ENCODE results near the gene LMBR1L. TPM values are rescaled to one million over a fixed set of nuclear protein-coding genes. Genes with fewer than 3 reads are reported as not detected.

LMBR1L gene
- total and polyA plus RNA-seq, 2 of the 13 experiments (the other 11 are each of a cell fraction or from before 2014, with no cell fraction given) = 12.2 to 65.9 TPM

DNA sequence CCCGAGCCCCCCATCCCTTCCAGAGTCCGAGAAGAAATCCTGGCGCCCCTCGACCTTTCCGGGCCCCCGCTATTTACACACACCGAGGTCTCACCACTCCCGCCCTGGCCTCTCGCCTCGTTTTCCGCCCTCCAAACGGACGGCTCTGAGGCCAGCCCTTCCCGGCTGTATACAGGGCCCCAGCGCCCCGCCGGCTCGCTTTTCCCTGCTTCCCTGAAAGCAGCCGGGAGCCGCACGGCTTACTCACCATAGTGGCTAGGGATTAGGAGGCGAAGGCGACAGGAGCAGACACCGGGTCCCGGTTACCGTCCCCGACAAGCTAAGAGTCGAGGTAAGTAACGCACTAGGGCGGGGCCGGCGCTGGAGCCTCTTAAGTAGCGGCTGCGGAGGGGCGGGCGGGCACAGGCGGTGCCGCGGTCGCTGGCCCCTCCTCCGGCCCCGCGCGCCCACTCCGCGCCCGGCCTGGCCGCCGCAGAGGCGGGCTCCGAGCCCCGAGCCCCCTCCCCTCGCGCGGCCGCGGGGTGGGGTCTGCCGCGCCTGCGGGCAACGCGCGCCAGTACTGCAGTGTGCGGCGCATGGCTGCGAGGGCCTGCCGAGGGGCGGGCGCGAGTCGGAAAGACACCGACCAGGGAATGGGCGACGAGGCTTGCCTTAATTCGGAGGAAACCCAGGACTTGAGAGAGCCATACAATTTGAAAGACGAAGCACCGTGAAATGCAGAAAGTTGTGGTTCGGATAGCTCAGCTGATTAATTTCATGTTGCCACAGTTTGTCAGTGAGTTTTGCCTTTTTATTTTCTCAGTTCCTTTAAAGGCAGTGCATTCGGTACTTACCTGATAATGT, 20.6 kb upstream of the LMBR1L start, which contains the start of gene TUBA1B (continued):
- TF ChIP-seq ZNF292 (CRISPR knock-in tag; IDR thresholded peaks at IDR 0.05; ENCODE audit: borderline replicate concordance, low read depth) (no peak), PCBP1 (IDR thresholded peaks at IDR 0.05; ENCODE audit: borderline replicate concordance, low read depth, low read length) (0 out of 2 replicates have a peak, but pooled peaks have one; percentile 63), SAP130 (CRISPR knock-in tag; IDR thresholded peaks at IDR 0.05; ENCODE audit: low read depth) (peak; percentile 82), ZNF251 (CRISPR knock-in tag; IDR thresholded peaks at IDR 0.05) (no peak), ZNF782 (CRISPR knock-in tag; IDR thresholded peaks at IDR 0.05; ENCODE audit: borderline replicate concordance) (no peak), ZBTB3 (CRISPR knock-in tag; IDR thresholded peaks at IDR 0.05; ENCODE audit: borderline replicate concordance, low read depth) (no peak), PAF1 (CRISPR knock-in tag; IDR thresholded peaks at IDR 0.05) (no peak), ZC3H13 (CRISPR knock-in tag; IDR thresholded peaks at IDR 0.05) (no peak; the same call in none of the 2 replicates), RAD21 (CRISPR knock-in tag; IDR thresholded peaks at IDR 0.05) (no peak), ARID2 (CRISPR knock-in tag; IDR thresholded peaks at IDR 0.05; ENCODE audit: borderline replicate concordance) (no peak), RFX5 (IDR thresholded peaks at IDR 0.05; ENCODE audit: low read depth, low read length) (no peak), JUN (CRISPR knock-in tag; IDR thresholded peaks at IDR 0.05) (no peak), ZNF282 (IDR thresholded peaks at IDR 0.05; ENCODE audit: partially characterized antibody) (no peak), ZNF263 (CRISPR knock-in tag; IDR thresholded peaks at IDR 0.05) (no peak; the same call in 1 of the 2 replicates), ESRRA (CRISPR knock-in tag; IDR thresholded peaks at IDR 0.05; ENCODE audit: low read depth) (no peak), ZNF124 (CRISPR knock-in tag; IDR thresholded peaks at IDR 0.05) (no peak; the same call in 1 of the 2 replicates)
- TF ChIP-seq, protein P1, sequence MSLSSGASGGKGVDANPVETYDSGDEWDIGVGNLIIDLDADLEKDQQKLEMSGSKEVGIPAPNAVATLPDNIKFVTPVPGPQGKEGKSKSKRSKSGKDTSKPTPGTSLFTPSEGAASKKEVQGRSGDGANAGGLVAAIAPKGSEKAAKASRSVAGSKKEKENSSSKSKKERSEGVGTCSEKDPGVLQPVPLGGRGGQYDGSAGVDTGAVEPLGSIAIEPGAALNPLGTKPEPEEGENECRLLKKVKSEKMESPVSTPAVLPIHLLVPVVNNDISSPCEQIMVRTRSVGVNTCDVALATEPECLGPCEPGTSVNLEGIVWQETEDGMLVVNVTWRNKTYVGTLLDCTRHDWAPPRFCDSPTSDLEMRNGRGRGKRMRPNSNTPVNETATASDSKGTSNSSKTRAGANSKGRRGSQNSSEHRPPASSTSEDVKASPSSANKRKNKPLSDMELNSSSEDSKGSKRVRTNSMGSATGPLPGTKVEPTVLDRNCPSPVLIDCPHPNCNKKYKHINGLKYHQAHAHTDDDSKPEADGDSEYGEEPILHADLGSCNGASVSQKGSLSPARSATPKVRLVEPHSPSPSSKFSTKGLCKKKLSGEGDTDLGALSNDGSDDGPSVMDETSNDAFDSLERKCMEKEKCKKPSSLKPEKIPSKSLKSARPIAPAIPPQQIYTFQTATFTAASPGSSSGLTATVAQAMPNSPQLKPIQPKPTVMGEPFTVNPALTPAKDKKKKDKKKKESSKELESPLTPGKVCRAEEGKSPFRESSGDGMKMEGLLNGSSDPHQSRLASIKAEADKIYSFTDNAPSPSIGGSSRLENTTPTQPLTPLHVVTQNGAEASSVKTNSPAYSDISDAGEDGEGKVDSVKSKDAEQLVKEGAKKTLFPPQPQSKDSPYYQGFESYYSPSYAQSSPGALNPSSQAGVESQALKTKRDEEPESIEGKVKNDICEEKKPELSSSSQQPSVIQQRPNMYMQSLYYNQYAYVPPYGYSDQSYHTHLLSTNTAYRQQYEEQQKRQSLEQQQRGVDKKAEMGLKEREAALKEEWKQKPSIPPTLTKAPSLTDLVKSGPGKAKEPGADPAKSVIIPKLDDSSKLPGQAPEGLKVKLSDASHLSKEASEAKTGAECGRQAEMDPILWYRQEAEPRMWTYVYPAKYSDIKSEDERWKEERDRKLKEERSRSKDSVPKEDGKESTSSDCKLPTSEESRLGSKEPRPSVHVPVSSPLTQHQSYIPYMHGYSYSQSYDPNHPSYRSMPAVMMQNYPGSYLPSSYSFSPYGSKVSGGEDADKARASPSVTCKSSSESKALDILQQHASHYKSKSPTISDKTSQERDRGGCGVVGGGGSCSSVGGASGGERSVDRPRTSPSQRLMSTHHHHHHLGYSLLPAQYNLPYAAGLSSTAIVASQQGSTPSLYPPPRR (CRISPR knock-in tag; IDR thresholded peaks at IDR 0.05; ENCODE audit: borderline replicate concordance) = 0 out of 2 replicates have a peak, but pooled peaks have one; percentile 8
- TF ChIP-seq, protein P2, sequence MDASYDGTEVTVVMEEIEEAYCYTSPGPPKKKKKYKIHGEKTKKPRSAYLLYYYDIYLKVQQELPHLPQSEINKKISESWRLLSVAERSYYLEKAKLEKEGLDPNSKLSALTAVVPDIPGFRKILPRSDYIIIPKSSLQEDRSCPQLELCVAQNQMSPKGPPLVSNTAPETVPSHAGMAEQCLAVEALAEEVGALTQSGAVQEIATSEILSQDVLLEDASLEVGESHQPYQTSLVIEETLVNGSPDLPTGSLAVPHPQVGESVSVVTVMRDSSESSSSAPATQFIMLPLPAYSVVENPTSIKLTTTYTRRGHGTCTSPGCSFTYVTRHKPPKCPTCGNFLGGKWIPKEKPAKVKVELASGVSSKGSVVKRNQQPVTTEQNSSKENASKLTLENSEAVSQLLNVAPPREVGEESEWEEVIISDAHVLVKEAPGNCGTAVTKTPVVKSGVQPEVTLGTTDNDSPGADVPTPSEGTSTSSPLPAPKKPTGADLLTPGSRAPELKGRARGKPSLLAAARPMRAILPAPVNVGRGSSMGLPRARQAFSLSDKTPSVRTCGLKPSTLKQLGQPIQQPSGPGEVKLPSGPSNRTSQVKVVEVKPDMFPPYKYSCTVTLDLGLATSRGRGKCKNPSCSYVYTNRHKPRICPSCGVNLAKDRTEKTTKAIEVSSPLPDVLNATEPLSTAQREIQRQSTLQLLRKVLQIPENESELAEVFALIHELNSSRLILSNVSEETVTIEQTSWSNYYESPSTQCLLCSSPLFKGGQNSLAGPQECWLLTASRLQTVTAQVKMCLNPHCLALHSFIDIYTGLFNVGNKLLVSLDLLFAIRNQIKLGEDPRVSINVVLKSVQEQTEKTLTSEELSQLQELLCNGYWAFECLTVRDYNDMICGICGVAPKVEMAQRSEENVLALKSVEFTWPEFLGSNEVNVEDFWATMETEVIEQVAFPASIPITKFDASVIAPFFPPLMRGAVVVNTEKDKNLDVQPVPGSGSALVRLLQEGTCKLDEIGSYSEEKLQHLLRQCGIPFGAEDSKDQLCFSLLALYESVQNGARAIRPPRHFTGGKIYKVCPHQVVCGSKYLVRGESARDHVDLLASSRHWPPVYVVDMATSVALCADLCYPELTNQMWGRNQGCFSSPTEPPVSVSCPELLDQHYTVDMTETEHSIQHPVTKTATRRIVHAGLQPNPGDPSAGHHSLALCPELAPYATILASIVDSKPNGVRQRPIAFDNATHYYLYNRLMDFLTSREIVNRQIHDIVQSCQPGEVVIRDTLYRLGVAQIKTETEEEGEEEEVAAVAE (CRISPR knock-in tag; IDR thresholded peaks at IDR 0.05; ENCODE audit: borderline replicate concordance) = peak; percentile 17; the same call in 1 of the 2 replicates
- TF ChIP-seq, protein P3, sequence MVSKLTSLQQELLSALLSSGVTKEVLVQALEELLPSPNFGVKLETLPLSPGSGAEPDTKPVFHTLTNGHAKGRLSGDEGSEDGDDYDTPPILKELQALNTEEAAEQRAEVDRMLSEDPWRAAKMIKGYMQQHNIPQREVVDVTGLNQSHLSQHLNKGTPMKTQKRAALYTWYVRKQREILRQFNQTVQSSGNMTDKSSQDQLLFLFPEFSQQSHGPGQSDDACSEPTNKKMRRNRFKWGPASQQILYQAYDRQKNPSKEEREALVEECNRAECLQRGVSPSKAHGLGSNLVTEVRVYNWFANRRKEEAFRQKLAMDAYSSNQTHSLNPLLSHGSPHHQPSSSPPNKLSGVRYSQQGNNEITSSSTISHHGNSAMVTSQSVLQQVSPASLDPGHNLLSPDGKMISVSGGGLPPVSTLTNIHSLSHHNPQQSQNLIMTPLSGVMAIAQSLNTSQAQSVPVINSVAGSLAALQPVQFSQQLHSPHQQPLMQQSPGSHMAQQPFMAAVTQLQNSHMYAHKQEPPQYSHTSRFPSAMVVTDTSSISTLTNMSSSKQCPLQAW (CRISPR knock-in tag; IDR thresholded peaks at IDR 0.05) = peak; percentile 46
